Activated gamma-delta T cell treated with Interleukin-2 at 50 U/mL for 16 hours (primary cell): ENCODE results near the gene ZNF230.
A peak's percentile ranks its signal among the peaks of the same experiment; 100 is the strongest.

Experiments used
- DNase-seq: peaks from one replicate; pipeline ENCODE4 v3.0.0-alpha.2; 2020

Gene ZNF230

GRCh38 chr19:44002566-44003460, at the start of gene ZNF230:
TSS of gene ZNF230 (plus strand) at chr19:44002957. CDS start at chr19:44007079, 4,122 bp downstream.
- peak; percentile 81 for DNase-seq

- no peak for DNase-seq
Observed at GRCh38 chr19:43956827-43957226, 45.9 kb upstream of the ZNF230 start.

GRCh38 chr19:43957891-43958290, 44.9 kb upstream of the ZNF230 start:
- DNase-seq: no peak

GRCh38 chr19:43960411-43960810, 42.3 kb upstream of the ZNF230 start:
- DNase-seq: no peak

- no peak for DNase-seq
Observed at GRCh38 chr19:43966079-43966694, 36.6 kb upstream of the ZNF230 start.

GRCh38 chr19:43976732-43977131, 26.0 kb upstream of the ZNF230 start:
- DNase-seq: no peak

- no peak for DNase-seq
Observed at GRCh38 chr19:43983544-43983911, 19.2 kb upstream of the ZNF230 start.

GRCh38 chr19:43983912-43984686, 18.7 kb upstream of the ZNF230 start, which contains the start of gene ZNF155:
TSS of gene ZNF155 (plus strand) at chr19:43984188. CDS start at chr19:43988544, 4,356 bp downstream.
- peak; percentile 61 for DNase-seq

- DNase-seq: no peak
Observed at GRCh38 chr19:43984687-43985000, 18.1 kb upstream of the ZNF230 start.

- no peak for DNase-seq
Observed at GRCh38 chr19:43997631-43998290, 5.0 kb upstream of the ZNF230 start.

- DNase-seq: no peak
Observed at GRCh38 chr19:44002212-44002565, 568 bp upstream of the ZNF230 start.

GRCh38 chr19:44003461-44004009, 778 bp downstream of the ZNF230 start:
- no peak for DNase-seq

GRCh38 chr19:44005973-44006372, 3.2 kb downstream of the ZNF230 start:
- DNase-seq: no peak

- DNase-seq: no peak
Observed at GRCh38 chr19:44007473-44007872, 4.7 kb downstream of the ZNF230 start.

GRCh38 chr19:44010468-44010867, 7.7 kb downstream of the ZNF230 start:
- no peak for DNase-seq

- DNase-seq: no peak
Observed at GRCh38 chr19:44019498-44019897, 16.7 kb downstream of the ZNF230 start.

GRCh38 chr19:44021221-44021620, 18.5 kb downstream of the ZNF230 start:
- no peak for DNase-seq

- no peak for DNase-seq
Observed at GRCh38 chr19:44024900-44025216, 22.1 kb downstream of the ZNF230 start.

GRCh38 chr19:44025217-44025936, 22.6 kb downstream of the ZNF230 start, which contains the start of gene ZNF222:
TSS of gene ZNF222 (plus strand) at chr19:44025379. CDS start at chr19:44025437, 58 bp downstream.
- peak; percentile 71 for DNase-seq

- DNase-seq: no peak
Observed at GRCh38 chr19:44026622-44027021, 23.9 kb downstream of the ZNF230 start.

- DNase-seq: no peak
Observed at GRCh38 chr19:44032001-44032610, 29.3 kb downstream of the ZNF230 start.

GRCh38 chr19:44042147-44042546, 39.4 kb downstream of the ZNF230 start:
- no peak for DNase-seq
